DND-41 (cell line): ENCODE measurements around the gene CH25H.

Experiments used
- ATAC-seq: fragments of 200-7000 bp; cut with Tn5 transposase; 3 replicates; pipeline ENCODE4 v1.9.1; 2021; ENCODE audit warnings: low read depth; ENCODE audit not compliant: insufficient read depth
- DNase-seq: peaks from one replicate; pipeline ENCODE4 v3.0.0-alpha.2; 2020
- H2AFZ ChIP-seq: 2 replicates; pipeline ENCODE4 v1.6.0; 2012; ENCODE audit warnings: low read depth, low read length
- H3K27ac ChIP-seq: 2 replicates; pipeline ENCODE4 v1.5.1; 2012; ENCODE audit warnings: low read length, inconsistent platforms
- H3K27me3 ChIP-seq: fragments of 200-600 bp; sonication (generic); 2 replicates; pipeline ENCODE4 v1.6.0; 2012; ENCODE audit warnings: low read length, mild to moderate bottlenecking, inconsistent platforms; ENCODE audit not compliant: insufficient read depth, poor library complexity
- H3K36me3 ChIP-seq: 2 replicates; pipeline ENCODE4 v1.5.1; 2012; ENCODE audit warnings: low read length, inconsistent platforms; ENCODE audit not compliant: insufficient read depth
- H3K4me1 ChIP-seq: 2 replicates; pipeline ENCODE4 v1.5.1; 2012; ENCODE audit warnings: mild to moderate bottlenecking, low read length; ENCODE audit not compliant: insufficient read depth
- H3K4me2 ChIP-seq: 2 replicates; pipeline ENCODE4 v1.6.0; 2012; ENCODE audit warnings: mild to moderate bottlenecking, moderate library complexity, low read length, inconsistent platforms; ENCODE audit not compliant: insufficient read depth
- H3K4me3 ChIP-seq, 2 experiments: fragments of 200-600 bp in 1 of 2; shearing (Covaris generic) in 1 of 2; 2 replicates each; pipeline ENCODE4 v1.5.1; 2012 to 2016; ENCODE audit warnings: inconsistent platforms in 2 of 2, low read length in 2 of 2, mild to moderate bottlenecking in 2 of 2, low read depth in 1 of 2, moderate library complexity in 1 of 2
- H3K79me2 ChIP-seq: 2 replicates; pipeline ENCODE4 v1.6.0; 2012; ENCODE audit warnings: low read length, inconsistent platforms; ENCODE audit not compliant: insufficient read depth
- H3K9ac ChIP-seq: 2 replicates; pipeline ENCODE4 v1.6.0; 2012; ENCODE audit warnings: low read depth, mild to moderate bottlenecking, inconsistent platforms, low read length, moderate library complexity
- H3K9me3 ChIP-seq: 2 replicates; pipeline ENCODE4 v1.5.1; 2012; ENCODE audit warnings: low read length, moderate library complexity, mild to moderate bottlenecking, inconsistent platforms; ENCODE audit not compliant: insufficient read depth, severe bottlenecking
- H4K20me1 ChIP-seq: 2 replicates; pipeline ENCODE4 v1.6.0; 2012; ENCODE audit warnings: low read length; ENCODE audit not compliant: insufficient read depth
- CTCF ChIP-seq: IDR thresholded peaks from 2 replicates; pipeline ENCODE4 v1.5.1; 2012; ENCODE audit warnings: borderline replicate concordance, low read length, moderate library complexity, mild to moderate bottlenecking; ENCODE audit not compliant: poor library complexity, severe bottlenecking; ENCODE audit errors: extremely low read depth
- EZH2 ChIP-seq: IDR thresholded peaks from 3 replicates; pipeline ENCODE4 v1.6.1; 2012; ENCODE audit warnings: borderline replicate concordance, low read depth, mild to moderate bottlenecking, moderate library complexity, low read length, inconsistent platforms; ENCODE audit not compliant: severe bottlenecking

Gene CH25H

GRCh38 chr10:89242345-89242684 lies 35.2 kb upstream of the CH25H start:
- TF ChIP-seq CTCF (no peak), EZH2 (no peak)
- Histone ChIP-seq H3K27me3 (no peaks in the 10 kb centered on the region), H2AFZ (no peak overlapping the region), H3K9ac (no peak overlapping the region), H3K4me2 (no peak overlapping the region), H4K20me1 (no peaks in the 10 kb centered on the region), H3K27ac (no peak overlapping the region), H3K4me3 (no peak overlapping the region), H3K9me3 (no peaks in the 10 kb centered on the region), H3K36me3 (peaks cover 7% of the 10 kb centered on the region; the same call in 1 of the 2 replicates), H3K4me1 (no peaks in the 10 kb centered on the region), H3K79me2 (no peaks in the 10 kb centered on the region)
- DNase-seq: no peak
- 0 out of 3 replicates have a peak, but pooled peaks have one; percentile 33 for ATAC-seq

- TF ChIP-seq CTCF (no peak), EZH2 (no peak)
- no peak for ATAC-seq
- no peak overlapping the region for H3K4me3 ChIP-seq
- H3K4me1 ChIP-seq: no peaks in the 10 kb centered on the region
- DNase-seq: no peak
- no peaks in the 10 kb centered on the region for H3K79me2 ChIP-seq
- H3K36me3 ChIP-seq: peaks cover 7% of the 10 kb centered on the region; the same call in 1 of the 2 replicates
- no peak overlapping the region for H3K27ac ChIP-seq
- no peak overlapping the region for H2AFZ ChIP-seq
- no peaks in the 10 kb centered on the region for H4K20me1 ChIP-seq
- no peaks in the 10 kb centered on the region for H3K9me3 ChIP-seq
- H3K9ac ChIP-seq: no peak overlapping the region
- H3K27me3 ChIP-seq: no peaks in the 10 kb centered on the region
- H3K4me2 ChIP-seq: no peak overlapping the region
Measured at GRCh38 chr10:89241486-89242344, 34.6 kb upstream of the CH25H start.

- no peak overlapping the region for H2AFZ ChIP-seq
- no peaks in the 10 kb centered on the region for H3K9me3 ChIP-seq
- peaks cover 7% of the 10 kb centered on the region; the same call in 1 of the 2 replicates for H3K36me3 ChIP-seq
- H3K4me1 ChIP-seq: no peaks in the 10 kb centered on the region
- no peak overlapping the region for H3K4me2 ChIP-seq
- H3K79me2 ChIP-seq: no peaks in the 10 kb centered on the region
- ATAC-seq (no peak), DNase-seq (no peak)
- H4K20me1 ChIP-seq: no peaks in the 10 kb centered on the region
- no peaks in the 10 kb centered on the region for H3K27me3 ChIP-seq
- H3K27ac ChIP-seq: no peak overlapping the region
- H3K9ac ChIP-seq: no peak overlapping the region
- H3K4me3 ChIP-seq: no peak overlapping the region
- TF ChIP-seq CTCF (no peak), EZH2 (no peak)
Measured at GRCh38 chr10:89241026-89241425, 33.9 kb upstream of the CH25H start.
